ENCODE results near the gene PRPF40B. TPM values are rescaled to one million over a fixed set of nuclear protein-coding genes. Genes with fewer than 3 reads are reported as not detected.

The PRPF40B gene
- total and polyA plus RNA-seq, 2 of the 13 experiments (the other 11 are each of a cell fraction or from before 2014, with no cell fraction given), result 5.0 to 7.8 TPM

- no peaks in the 10 kb centered on the region for H3K27me3 ChIP-seq (ENCODE audit: control insufficient read depth in 1 of 2, insufficient read depth in 2 of 2, low read length in 2 of 2)
- H4K20me1 ChIP-seq (ENCODE audit: insufficient read depth, low read length), result no peaks in the 10 kb centered on the region
- in situ Hi-C loops (cut with HindIII; ENCODE audit: extremely low pct_ligation_motif_present, low pct_unique_long_range_greater_than_20kb), result no loop called here
- DNase-seq (ENCODE audit: low spot score), result no peak
- no peak overlapping the region for H3K4me3 ChIP-seq (replicated peaks in 1 of 3; ENCODE audit: insufficient read depth in 1 of 3, low read depth in 2 of 3, low read length in 3 of 3)
- no peaks in the 10 kb centered on the region for H3K9me3 ChIP-seq (ENCODE audit: low read length)
- POLR2A ChIA-PET, result interaction anchor here (1.0 kb wide), 1 partner anchor 58 kb away, joined by 3 read pairs; the partner anchor contains the start of gene TMBIM6
- no peak overlapping the region for H3K9ac ChIP-seq (ENCODE audit: insufficient read depth, low read depth, low read length)
- TF ChIP-seq PTBP1 (IDR thresholded peaks at IDR 0.05; ENCODE audit: low read depth, low read length, poor library complexity, severe bottlenecking) (no peak), REST (IDR thresholded peaks at IDR 0.05; ENCODE audit: borderline replicate concordance in 1 of 2, low read depth in 1 of 2, low read length in 2 of 2) (no peak), ZNF660 (CRISPR knock-in tag; IDR thresholded peaks at IDR 0.05; ENCODE audit: borderline replicate concordance, low read depth) (no peak), IKZF4 (CRISPR knock-in tag; IDR thresholded peaks at IDR 0.05; ENCODE audit: borderline replicate concordance, low read depth, not compliant biosample characterization) (no peak), TCF7L2 (IDR thresholded peaks at IDR 0.05; ENCODE audit: low read depth, low read length) (no peak), ZNF674 (CRISPR knock-in tag; IDR thresholded peaks at IDR 0.05; ENCODE audit: low read depth) (no peak), ZBTB43 (CRISPR knock-in tag; conservative IDR thresholded peaks at IDR 0.05) (no peak), KDM5A (IDR thresholded peaks at IDR 0.05; ENCODE audit: borderline replicate concordance, low read length) (no peak), DNMT1 (CRISPR knock-in tag; IDR thresholded peaks at IDR 0.05) (no peak), ONECUT2 (CRISPR knock-in tag; IDR thresholded peaks at IDR 0.05) (no peak)
- TF ChIP-seq, protein P1, sequence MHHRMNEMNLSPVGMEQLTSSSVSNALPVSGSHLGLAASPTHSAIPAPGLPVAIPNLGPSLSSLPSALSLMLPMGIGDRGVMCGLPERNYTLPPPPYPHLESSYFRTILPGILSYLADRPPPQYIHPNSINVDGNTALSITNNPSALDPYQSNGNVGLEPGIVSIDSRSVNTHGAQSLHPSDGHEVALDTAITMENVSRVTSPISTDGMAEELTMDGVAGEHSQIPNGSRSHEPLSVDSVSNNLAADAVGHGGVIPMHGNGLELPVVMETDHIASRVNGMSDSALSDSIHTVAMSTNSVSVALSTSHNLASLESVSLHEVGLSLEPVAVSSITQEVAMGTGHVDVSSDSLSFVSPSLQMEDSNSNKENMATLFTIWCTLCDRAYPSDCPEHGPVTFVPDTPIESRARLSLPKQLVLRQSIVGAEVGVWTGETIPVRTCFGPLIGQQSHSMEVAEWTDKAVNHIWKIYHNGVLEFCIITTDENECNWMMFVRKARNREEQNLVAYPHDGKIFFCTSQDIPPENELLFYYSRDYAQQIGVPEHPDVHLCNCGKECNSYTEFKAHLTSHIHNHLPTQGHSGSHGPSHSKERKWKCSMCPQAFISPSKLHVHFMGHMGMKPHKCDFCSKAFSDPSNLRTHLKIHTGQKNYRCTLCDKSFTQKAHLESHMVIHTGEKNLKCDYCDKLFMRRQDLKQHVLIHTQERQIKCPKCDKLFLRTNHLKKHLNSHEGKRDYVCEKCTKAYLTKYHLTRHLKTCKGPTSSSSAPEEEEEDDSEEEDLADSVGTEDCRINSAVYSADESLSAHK (CRISPR knock-in tag; IDR thresholded peaks at IDR 0.05; ENCODE audit: borderline replicate concordance), result no peak
- TF ChIP-seq, protein P2, sequence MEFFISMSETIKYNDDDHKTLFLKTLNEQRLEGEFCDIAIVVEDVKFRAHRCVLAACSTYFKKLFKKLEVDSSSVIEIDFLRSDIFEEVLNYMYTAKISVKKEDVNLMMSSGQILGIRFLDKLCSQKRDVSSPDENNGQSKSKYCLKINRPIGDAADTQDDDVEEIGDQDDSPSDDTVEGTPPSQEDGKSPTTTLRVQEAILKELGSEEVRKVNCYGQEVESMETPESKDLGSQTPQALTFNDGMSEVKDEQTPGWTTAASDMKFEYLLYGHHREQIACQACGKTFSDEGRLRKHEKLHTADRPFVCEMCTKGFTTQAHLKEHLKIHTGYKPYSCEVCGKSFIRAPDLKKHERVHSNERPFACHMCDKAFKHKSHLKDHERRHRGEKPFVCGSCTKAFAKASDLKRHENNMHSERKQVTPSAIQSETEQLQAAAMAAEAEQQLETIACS (CRISPR knock-in tag; IDR thresholded peaks at IDR 0.05), result no peak
- H3K27ac ChIP-seq (ENCODE audit: extremely low read length, insufficient read depth, low read length), result no peak overlapping the region
- intact Hi-C loops (cut with micrococcal nuclease; ENCODE audit: unreplicated experiment), result no loop called here
- WGBS (ENCODE audit: low lambda C conversion rate), result 47% methylated on average over 3 of the region's 3 CpGs
- CTCF ChIA-PET (ENCODE audit: low intra/inter-chr PET ratio, low total read pairs), result no interaction called here
- no peak for FAIRE-seq
- no peak for ATAC-seq
- no peaks in the 10 kb centered on the region for H3K36me3 ChIP-seq (replicated peaks in 1 of 2; ENCODE audit: control insufficient read depth in 1 of 2, insufficient read depth in 2 of 2, low read length in 2 of 2)
- H2AFZ ChIP-seq (ENCODE audit: low read length), result no peak overlapping the region
- no TSS peak for BruUV-seq (replicated peaks)
- H3K79me2 ChIP-seq (ENCODE audit: insufficient read depth, low read length), result no peaks in the 10 kb centered on the region
- 0 out of 2 replicates have a peak, but pooled peaks cover 10% of the 10 kb centered on the region for H3K4me1 ChIP-seq (ENCODE audit: insufficient read depth, low read length)
- H3K4me2 ChIP-seq (ENCODE audit: low read depth, low read length), result no peak overlapping the region
These were observed 60.4 kb downstream of the PRPF40B start for GRCh38 chr12:49683599-49684309.

Data from HepG2 (cell line).